SK-N-MC (cell line): ENCODE measurements around the gene ANLN.

Source experiments
- DNase-seq: peaks from one replicate; pipeline ENCODE4 v3.0.0-alpha.2; 2011; ENCODE audit warnings: low read depth, low spot score
- H3K27ac ChIP-seq: fragments of 200-600 bp; sonication (generic); 2 replicates; pipeline ENCODE4 v1.5.1; 2016; ENCODE audit warnings: mixed run types
- H3K36me3 ChIP-seq: fragments of 200-600 bp; sonication (generic); 2 replicates; pipeline ENCODE4 v1.6.1; 2017; ENCODE audit warnings: antibody characterized with exemption, low read length, mixed read lengths; ENCODE audit not compliant: insufficient read depth
- H3K4me3 ChIP-seq: fragments of 200-600 bp; sonication (generic); 2 replicates; pipeline ENCODE4 v1.5.1; 2016
- H3K9ac ChIP-seq: fragments of 200-600 bp; sonication (generic); 2 replicates; pipeline ENCODE4 v1.8.0; 2017; ENCODE audit warnings: mixed run types, mixed read lengths; ENCODE audit not compliant: insufficient read length
- H3K9me3 ChIP-seq: fragments of 200-600 bp; sonication (generic); 2 replicates; pipeline ENCODE4 v1.6.1; 2017; ENCODE audit warnings: low read depth, mild to moderate bottlenecking, antibody characterized with exemption, low read length, moderate library complexity, mixed read lengths
- EZH2 ChIP-seq: fragments of 200-600 bp; sonication (generic); IDR thresholded peaks from one replicate; pipeline ENCODE4 v1.6.1; 2017; ENCODE audit warnings: antibody characterized with exemption
- FOXP2 ChIP-seq: optimal IDR thresholded peaks from 2 replicates; pipeline ENCODE3; 2011; ENCODE audit warnings: mild to moderate bottlenecking, moderate library complexity; ENCODE audit not compliant: insufficient read depth; ENCODE audit errors: extremely low read length, control extremely low read depth
- POLR2AphosphoS5 ChIP-seq: IDR thresholded peaks from 2 replicates; pipeline ENCODE4 v1.6.1; 2012; ENCODE audit warnings: mild to moderate bottlenecking, low read depth, low read length, borderline replicate concordance

The ANLN gene

GRCh38 chr7:36355490-36355889, 34.2 kb upstream of the ANLN start:
- TF ChIP-seq POLR2AphosphoS5 (no peak), EZH2 (no peak), FOXP2 (no peak)
- H3K27ac ChIP-seq: no peak overlapping the region
- H3K9ac ChIP-seq: no peak overlapping the region
- no peak overlapping the region for H3K4me3 ChIP-seq
- DNase-seq: no peak
- H3K36me3 ChIP-seq: no peaks in the 10 kb centered on the region
- no peaks in the 10 kb centered on the region for H3K9me3 ChIP-seq

GRCh38 chr7:36357054-36357453, 32.6 kb upstream of the ANLN start:
- no peak overlapping the region for H3K4me3 ChIP-seq
- H3K9me3 ChIP-seq: no peaks in the 10 kb centered on the region
- H3K9ac ChIP-seq: no peak overlapping the region
- TF ChIP-seq POLR2AphosphoS5 (no peak), EZH2 (no peak), FOXP2 (no peak)
- H3K27ac ChIP-seq: no peak overlapping the region
- DNase-seq: no peak
- no peaks in the 10 kb centered on the region for H3K36me3 ChIP-seq

GRCh38 chr7:36358589-36358988, 31.1 kb upstream of the ANLN start:
- H3K9me3 ChIP-seq: no peaks in the 10 kb centered on the region
- H3K27ac ChIP-seq: no peak overlapping the region
- DNase-seq: no peak
- H3K9ac ChIP-seq: no peak overlapping the region
- no peak overlapping the region for H3K4me3 ChIP-seq
- H3K36me3 ChIP-seq: no peaks in the 10 kb centered on the region
- TF ChIP-seq FOXP2: no peak
- no peak for TF ChIP-seq EZH2
- no peak for TF ChIP-seq POLR2AphosphoS5

- no peaks in the 10 kb centered on the region for H3K9me3 ChIP-seq
- H3K36me3 ChIP-seq: no peaks in the 10 kb centered on the region
- H3K27ac ChIP-seq: no peak overlapping the region
- no peak for DNase-seq
- no peak overlapping the region for H3K9ac ChIP-seq
- H3K4me3 ChIP-seq: no peak overlapping the region
- TF ChIP-seq EZH2: no peak
- TF ChIP-seq POLR2AphosphoS5: no peak
- TF ChIP-seq FOXP2: no peak
Observed at GRCh38 chr7:36360244-36360643, 29.4 kb upstream of the ANLN start.

- no peaks in the 10 kb centered on the region for H3K9me3 ChIP-seq
- DNase-seq: no peak
- H3K9ac ChIP-seq: no peak overlapping the region
- no peak overlapping the region for H3K4me3 ChIP-seq
- no peaks in the 10 kb centered on the region for H3K36me3 ChIP-seq
- H3K27ac ChIP-seq: no peak overlapping the region
- TF ChIP-seq POLR2AphosphoS5 (no peak), FOXP2 (no peak), EZH2 (no peak)
Observed at GRCh38 chr7:36361227-36361626, 28.4 kb upstream of the ANLN start.

GRCh38 chr7:36363515-36363914, 26.1 kb upstream of the ANLN start:
- no peaks in the 10 kb centered on the region for H3K36me3 ChIP-seq
- no peak overlapping the region for H3K4me3 ChIP-seq
- DNase-seq: no peak
- no peak overlapping the region for H3K27ac ChIP-seq
- H3K9ac ChIP-seq: no peak overlapping the region
- TF ChIP-seq EZH2 (no peak), FOXP2 (no peak), POLR2AphosphoS5 (no peak)
- H3K9me3 ChIP-seq: no peaks in the 10 kb centered on the region

GRCh38 chr7:36366005-36366717, 23.5 kb upstream of the ANLN start:
- H3K9ac ChIP-seq: peak overlapping the region; percentile 57
- no peak overlapping the region for H3K27ac ChIP-seq
- peak overlapping the region; percentile 82 for H3K4me3 ChIP-seq
- no peaks in the 10 kb centered on the region for H3K36me3 ChIP-seq
- no peaks in the 10 kb centered on the region for H3K9me3 ChIP-seq
- DNase-seq: no peak
- TF ChIP-seq POLR2AphosphoS5: no peak
- TF ChIP-seq FOXP2: no peak
- no peak for TF ChIP-seq EZH2

- peak overlapping the region; percentile 82 for H3K4me3 ChIP-seq
- H3K27ac ChIP-seq: no peak overlapping the region
Observed at GRCh38 chr7:36366718-36367560, 22.7 kb upstream of the ANLN start.

More at GRCh38 chr7:36366718-36367560, 22.7 kb upstream of the ANLN start:
- H3K36me3 ChIP-seq: no peaks in the 10 kb centered on the region
- H3K9me3 ChIP-seq: no peaks in the 10 kb centered on the region
- TF ChIP-seq POLR2AphosphoS5 (peak; percentile 60; the same call in 1 of the 2 replicates), FOXP2 (peak; percentile 70), EZH2 (no peak)
- H3K9ac ChIP-seq: peak overlapping the region; percentile 57
- no peak for DNase-seq
